Ecto neural progenitor cell (in vitro differentiated cells): ENCODE data around the gene SLC39A11.
"Not testable (repeated sequence)": the region's sequence is repeated elsewhere in the genome, so short reads cannot be mapped to it uniquely, and the experiment has no call there.

Experiments
- DNase-seq: peaks from one replicate; pipeline ENCODE4 v3.0.0-alpha.2; 2018; ENCODE audit warnings: low spot score

Gene SLC39A11

GRCh38 chr17:72947475-72947874, 145.0 kb downstream of the SLC39A11 start:
- no peak for DNase-seq

- DNase-seq, result no peak
Observed at GRCh38 chr17:72946696-72947095, 145.8 kb downstream of the SLC39A11 start.

GRCh38 chr17:72946156-72946555, 146.3 kb downstream of the SLC39A11 start:
- no peak for DNase-seq

- DNase-seq, result no peak
Observed at GRCh38 chr17:72945473-72945872, 147.0 kb downstream of the SLC39A11 start.

GRCh38 chr17:72943826-72944689, 148.4 kb downstream of the SLC39A11 start:
- no peak for DNase-seq

GRCh38 chr17:72942579-72942978, 149.9 kb downstream of the SLC39A11 start:
- no peak for DNase-seq

- DNase-seq, result no peak
Observed at GRCh38 chr17:72940496-72940895, 152.0 kb downstream of the SLC39A11 start.

GRCh38 chr17:72938482-72938881, 154.0 kb downstream of the SLC39A11 start:
- no peak for DNase-seq

- DNase-seq, result no peak
Observed at GRCh38 chr17:72937707-72938106, 154.8 kb downstream of the SLC39A11 start.

GRCh38 chr17:72937254-72937653, 155.2 kb downstream of the SLC39A11 start:
- DNase-seq, result not testable (repeated sequence)

GRCh38 chr17:72935984-72936383, 156.5 kb downstream of the SLC39A11 start:
- no peak for DNase-seq

- DNase-seq, result no peak
Observed at GRCh38 chr17:72934927-72935326, 157.6 kb downstream of the SLC39A11 start.

GRCh38 chr17:72931635-72932034, 160.9 kb downstream of the SLC39A11 start:
- no peak for DNase-seq

- no peak for DNase-seq
Observed at GRCh38 chr17:72931163-72931562, 161.3 kb downstream of the SLC39A11 start.

- DNase-seq, result no peak
Observed at GRCh38 chr17:72930031-72930430, 162.5 kb downstream of the SLC39A11 start.

GRCh38 chr17:72928454-72929136, 163.9 kb downstream of the SLC39A11 start:
- no peak for DNase-seq

- no peak for DNase-seq
Observed at GRCh38 chr17:72927760-72928159, 164.7 kb downstream of the SLC39A11 start.

- no peak for DNase-seq
Observed at GRCh38 chr17:72927146-72927545, 165.3 kb downstream of the SLC39A11 start.

- no peak for DNase-seq
Observed at GRCh38 chr17:72926171-72926570, 166.3 kb downstream of the SLC39A11 start.

GRCh38 chr17:72924196-72924595, 168.3 kb downstream of the SLC39A11 start:
- DNase-seq, result no peak

GRCh38 chr17:72922219-72922618, 170.3 kb downstream of the SLC39A11 start:
- DNase-seq, result no peak

- DNase-seq, result no peak
Observed at GRCh38 chr17:72921347-72922054, 171.0 kb downstream of the SLC39A11 start.

- DNase-seq, result no peak
Observed at GRCh38 chr17:72920513-72920912, 172.0 kb downstream of the SLC39A11 start.
